ENCODE data around the gene SELP. TPM values are rescaled to one million over a fixed set of nuclear protein-coding genes. Genes with fewer than 3 reads are reported as not detected.

Gene SELP
- total RNA-seq, 1 donor = 7.0 TPM

Other genes with a start within 250 kb of the SELP start
- gene CCDC181, start 202.7 kb downstream of the SELP start, total RNA-seq = 0.54 TPM
- 10.0 TPM for gene SLC19A2, start 144.2 kb downstream of the SELP start, total RNA-seq
- gene F5, start 43.6 kb downstream of the SELP start, total RNA-seq = 0.27 TPM
- gene SELL, start 81.5 kb upstream of the SELP start, total RNA-seq = 339 TPM
- gene SELE, start 104.0 kb upstream of the SELP start, total RNA-seq = under 0.01 TPM
- 1.9 TPM for gene METTL18, start 164.8 kb upstream of the SELP start, total RNA-seq

Data from hematopoietic multipotent progenitor cell (in vitro differentiated cells).